CD8-positive, alpha-beta memory T cell (primary cell): ENCODE results near the gene NFASC. TPM values are rescaled to one million over a fixed set of nuclear protein-coding genes. Genes with fewer than 3 reads are reported as not detected.

Experiments used
- CTCF ChIA-PET: fragments of 350-600 bp; sonication (Branson Sonifier 250); formaldehyde crosslinking; loops from one replicate; lab custom pipeline; 2021; ENCODE audit warnings: antibody characterized with exemption; lab: Charles Lee
- POLR2A ChIA-PET: fragments of 350-600 bp; sonication (Branson Sonifier 250); formaldehyde crosslinking; loops from one replicate; lab custom pipeline; 2021; ENCODE audit warnings: antibody characterized with exemption; lab: Charles Lee
- DNase-seq, 5 donors: peaks; one replicate each; pipeline versions ENCODE4 v3.0.0 to v3.0.0-alpha.2; 2020 to 2022; ENCODE audit warnings: mixed read lengths in 1 of 5
- H3K27ac ChIP-seq: one replicate; pipeline ENCODE4 v1.7.0; 2013; ENCODE audit warnings: low read depth, mild to moderate bottlenecking, low read length, moderate library complexity
- H3K27me3 ChIP-seq: 2 replicates; pipeline ENCODE4 v1.7.0; 2013; ENCODE audit warnings: low read length, mild to moderate bottlenecking; ENCODE audit not compliant: insufficient read depth, poor library complexity, severe bottlenecking
- H3K36me3 ChIP-seq: 2 replicates; pipeline ENCODE4 v1.7.0; 2013; ENCODE audit warnings: mild to moderate bottlenecking, low read length, moderate library complexity; ENCODE audit not compliant: insufficient read depth
- H3K4me1 ChIP-seq: 2 replicates; pipeline ENCODE4 v1.7.0; 2013; ENCODE audit warnings: mild to moderate bottlenecking, low read length, moderate library complexity; ENCODE audit not compliant: insufficient read depth
- H3K4me3 ChIP-seq: 2 replicates; pipeline ENCODE4 v1.7.0; 2013; ENCODE audit warnings: mild to moderate bottlenecking, low read length
- H3K9me3 ChIP-seq: 2 replicates; pipeline ENCODE4 v1.7.0; 2013; ENCODE audit warnings: mild to moderate bottlenecking, low read length
- H3K27ac Mint-ChIP-seq, 8 donors: one replicate each; pipeline ENCODE4 v1.8.0; 2020 to 2021; ENCODE audit warnings: mixed read lengths in 8 of 8, mild to moderate bottlenecking in 6 of 8, inconsistent platforms in 3 of 8, moderate library complexity in 3 of 8
- H3K27me3 Mint-ChIP-seq, 2 donors: one replicate each; pipeline ENCODE4 v1.8.0; 2020 to 2021; ENCODE audit warnings: mixed read lengths in 2 of 2, mild to moderate bottlenecking in 1 of 2, moderate library complexity in 1 of 2
- H3K36me3 Mint-ChIP-seq, 3 donors: one replicate each; pipeline ENCODE4 v1.8.0; 2020 to 2021; ENCODE audit warnings: mixed read lengths in 3 of 3, inconsistent platforms in 1 of 3, mild to moderate bottlenecking in 1 of 3
- H3K4me1 Mint-ChIP-seq, 3 donors: one replicate each; pipeline ENCODE4 v1.8.0; 2020 to 2021; ENCODE audit warnings: mixed read lengths in 3 of 3, inconsistent platforms in 1 of 3, mild to moderate bottlenecking in 1 of 3
- H3K4me3 Mint-ChIP-seq, 7 donors: one replicate each; pipeline ENCODE4 v1.8.0; 2020 to 2021; ENCODE audit warnings: mixed read lengths in 7 of 7, mild to moderate bottlenecking in 6 of 7, moderate library complexity in 4 of 7, inconsistent platforms in 2 of 7
- H3K9me3 Mint-ChIP-seq, 5 donors: one replicate each; pipeline ENCODE4 v1.8.0; 2020 to 2022; ENCODE audit warnings: mixed read lengths in 5 of 5, mild to moderate bottlenecking in 3 of 5, moderate library complexity in 2 of 5, inconsistent platforms in 1 of 5
- polyA plus RNA-seq: library from polyadenylated mRNA; unstranded; fragments of 300-500 nt; fragmentation: Illumina TruSeq; gene quantifications from one replicate; pipeline ENCODE4 v1.2.3, GENCODE V29; 2021
- total RNA-seq, 2 experiments: library from RNA; stranded (reverse); gene quantifications; one replicate each; pipeline ENCODE4 v1.2.3, GENCODE V29; 2021

NFASC gene
- total and polyA plus RNA-seq, 3 experiments from 2014 or later: 0.11 to 0.16 TPM; not detected in 1

GRCh38 chr1:204859861-204860267, 10.8 kb upstream of the NFASC start:
- H3K4me3 Mint-ChIP-seq: no peak overlapping the region
- no peak overlapping the region for H3K27ac Mint-ChIP-seq
- POLR2A ChIA-PET: no interaction called here
- no peaks in the 10 kb centered on the region for H3K9me3 Mint-ChIP-seq
- no peak overlapping the region for H3K27ac ChIP-seq
- no peak overlapping the region for H3K4me3 ChIP-seq
- CTCF ChIA-PET: no interaction called here
- DNase-seq: no peak
- H3K27me3 Mint-ChIP-seq: peaks cover 22 to 55% of the 10 kb centered on the region in 2 donors
- H3K4me1 ChIP-seq: no peaks in the 10 kb centered on the region
- no peaks in the 10 kb centered on the region for H3K36me3 Mint-ChIP-seq
- H3K36me3 ChIP-seq: no peaks in the 10 kb centered on the region
- no peaks in the 10 kb centered on the region for H3K4me1 Mint-ChIP-seq
- peaks cover 4% of the 10 kb centered on the region for H3K27me3 ChIP-seq
- H3K9me3 ChIP-seq: no peaks in the 10 kb centered on the region

GRCh38 chr1:204863024-204863423, 7.6 kb upstream of the NFASC start:
- Mint-ChIP-seq H3K27ac (no peak overlapping the region), H3K36me3 (no peaks in the 10 kb centered on the region), H3K9me3 (no peaks in the 10 kb centered on the region), H3K4me1 (no peaks in the 10 kb centered on the region), H3K4me3 (no peak overlapping the region), H3K27me3 (peaks cover 23 to 43% of the 10 kb centered on the region in 2 donors)
- Histone ChIP-seq H3K27me3 (peaks cover 4% of the 10 kb centered on the region), H3K4me1 (no peaks in the 10 kb centered on the region), H3K9me3 (no peaks in the 10 kb centered on the region), H3K36me3 (no peaks in the 10 kb centered on the region), H3K27ac (no peak overlapping the region), H3K4me3 (no peak overlapping the region)
- POLR2A ChIA-PET: no interaction called here
- CTCF ChIA-PET: no interaction called here
- DNase-seq: no peak

- no peak overlapping the region for H3K27ac Mint-ChIP-seq
- no peaks in the 10 kb centered on the region for H3K9me3 Mint-ChIP-seq
- no peaks in the 10 kb centered on the region for H3K4me1 Mint-ChIP-seq
- H3K4me3 Mint-ChIP-seq: peak overlapping the region in 1 of 7 donors; percentile 62
- no peaks in the 10 kb centered on the region for H3K36me3 Mint-ChIP-seq
- no peak overlapping the region for H3K27ac ChIP-seq
- peaks cover 4% of the 10 kb centered on the region for H3K27me3 ChIP-seq
- H3K9me3 ChIP-seq: no peaks in the 10 kb centered on the region
- H3K4me3 ChIP-seq: no peak overlapping the region
- DNase-seq: no peak
- ChIA-PET POLR2A (no interaction called here), CTCF (no interaction called here)
- H3K36me3 ChIP-seq: no peaks in the 10 kb centered on the region
- H3K27me3 Mint-ChIP-seq: peaks cover 23 to 36% of the 10 kb centered on the region in 2 donors
- H3K4me1 ChIP-seq: no peaks in the 10 kb centered on the region
These were observed 6.9 kb upstream of the NFASC start for GRCh38 chr1:204863730-204864129.

- H3K27me3 ChIP-seq: peaks cover 4% of the 10 kb centered on the region
- Mint-ChIP-seq H3K4me3 (no peak overlapping the region), H3K27ac (no peak overlapping the region), H3K27me3 (peaks cover 22 to 32% of the 10 kb centered on the region in 2 donors), H3K4me1 (no peaks in the 10 kb centered on the region), H3K36me3 (no peaks in the 10 kb centered on the region), H3K9me3 (no peaks in the 10 kb centered on the region)
- H3K9me3 ChIP-seq: no peaks in the 10 kb centered on the region
- no peaks in the 10 kb centered on the region for H3K36me3 ChIP-seq
- H3K4me1 ChIP-seq: no peaks in the 10 kb centered on the region
- no peak overlapping the region for H3K4me3 ChIP-seq
- no peak overlapping the region for H3K27ac ChIP-seq
- DNase-seq: no peak
- ChIA-PET CTCF (no interaction called here), POLR2A (no interaction called here)
These were observed 4.5 kb upstream of the NFASC start for GRCh38 chr1:204866051-204866596.

- Histone ChIP-seq H3K27me3 (no peaks in the 10 kb centered on the region), H3K4me3 (no peak overlapping the region), H3K4me1 (no peaks in the 10 kb centered on the region), H3K27ac (no peak overlapping the region), H3K36me3 (no peaks in the 10 kb centered on the region), H3K9me3 (no peaks in the 10 kb centered on the region)
- peaks cover 23 to 32% of the 10 kb centered on the region in 2 donors for H3K27me3 Mint-ChIP-seq
- H3K9me3 Mint-ChIP-seq: no peaks in the 10 kb centered on the region
- DNase-seq: no peak
- H3K4me1 Mint-ChIP-seq: no peaks in the 10 kb centered on the region
- H3K4me3 Mint-ChIP-seq: no peak overlapping the region
- ChIA-PET POLR2A (no interaction called here), CTCF (no interaction called here)
- no peak overlapping the region for H3K27ac Mint-ChIP-seq
- no peaks in the 10 kb centered on the region for H3K36me3 Mint-ChIP-seq
These were observed 3.5 kb upstream of the NFASC start for GRCh38 chr1:204867203-204867602.

- Mint-ChIP-seq H3K4me3 (no peak overlapping the region), H3K27me3 (peaks cover 24 to 26% of the 10 kb centered on the region in 2 donors), H3K36me3 (no peaks in the 10 kb centered on the region), H3K27ac (no peak overlapping the region), H3K9me3 (no peaks in the 10 kb centered on the region), H3K4me1 (no peaks in the 10 kb centered on the region)
- Histone ChIP-seq H3K4me3 (no peak overlapping the region), H3K9me3 (no peaks in the 10 kb centered on the region), H3K36me3 (no peaks in the 10 kb centered on the region), H3K4me1 (no peaks in the 10 kb centered on the region), H3K27ac (no peak overlapping the region), H3K27me3 (no peaks in the 10 kb centered on the region)
- CTCF ChIA-PET: no interaction called here
- DNase-seq: no peak
- POLR2A ChIA-PET: no interaction called here
These were observed 2.9 kb upstream of the NFASC start for GRCh38 chr1:204867666-204868339.

GRCh38 chr1:204868340-204868700, 2.3 kb upstream of the NFASC start:
- no peaks in the 10 kb centered on the region for H3K36me3 Mint-ChIP-seq
- H3K27me3 Mint-ChIP-seq: peaks cover 20 to 21% of the 10 kb centered on the region in 2 donors
- ChIA-PET CTCF (no interaction called here), POLR2A (no interaction called here)
- H3K27me3 ChIP-seq: no peaks in the 10 kb centered on the region
- no peak overlapping the region for H3K27ac Mint-ChIP-seq
- H3K36me3 ChIP-seq: no peaks in the 10 kb centered on the region
- H3K9me3 Mint-ChIP-seq: no peaks in the 10 kb centered on the region
- no peak overlapping the region for H3K4me3 Mint-ChIP-seq
- no peak overlapping the region for H3K27ac ChIP-seq
- H3K4me3 ChIP-seq: no peak overlapping the region
- H3K4me1 Mint-ChIP-seq: no peaks in the 10 kb centered on the region
- no peaks in the 10 kb centered on the region for H3K4me1 ChIP-seq
- DNase-seq: no peak
- no peaks in the 10 kb centered on the region for H3K9me3 ChIP-seq

GRCh38 chr1:204869097-204869496, 1.6 kb upstream of the NFASC start:
- no peak overlapping the region for H3K27ac Mint-ChIP-seq
- peaks cover 20% of the 10 kb centered on the region in 2 donors for H3K27me3 Mint-ChIP-seq
- H3K4me1 Mint-ChIP-seq: no peaks in the 10 kb centered on the region
- Histone ChIP-seq H3K36me3 (no peaks in the 10 kb centered on the region), H3K9me3 (no peaks in the 10 kb centered on the region), H3K4me3 (no peak overlapping the region), H3K27ac (no peak overlapping the region), H3K27me3 (no peaks in the 10 kb centered on the region), H3K4me1 (no peaks in the 10 kb centered on the region)
- DNase-seq: no peak
- CTCF ChIA-PET: no interaction called here
- POLR2A ChIA-PET: no interaction called here
- no peaks in the 10 kb centered on the region for H3K36me3 Mint-ChIP-seq
- H3K9me3 Mint-ChIP-seq: no peaks in the 10 kb centered on the region
- H3K4me3 Mint-ChIP-seq: no peak overlapping the region
